GM12878 (cell line): Measurements from ENCODE around the gene TRIM71.

Experiments used
- BHLHE40 ChIP-seq, 2 experiments: fragments of 450-650 bp in 1 of 2; IDR thresholded peaks; 2 replicates each; pipeline ENCODE4 v1.6.1; 2011 to 2017; ENCODE audit warnings: low read depth in 2 of 2, borderline replicate concordance in 1 of 2, improper control_type of control experiment in 1 of 2, low read length in 1 of 2, mild to moderate bottlenecking in 1 of 2
- BRCA1 ChIP-seq: IDR thresholded peaks from 2 replicates; pipeline ENCODE4 v1.6.1; 2011; ENCODE audit warnings: low read depth, low read length, improper control_type of control experiment
- CEBPB ChIP-seq, 2 experiments: fragments of 150-350 bp in 1 of 2; IDR thresholded peaks; 2 replicates each; pipeline ENCODE4 v1.6.1; 2012 to 2014; ENCODE audit warnings: low read depth in 2 of 2, low read length in 2 of 2, borderline replicate concordance in 1 of 2, inconsistent platforms in 1 of 2
- CTCF ChIP-seq, 3 experiments: IDR thresholded peaks in 2 of 3; conservative IDR thresholded peaks in 1 of 3; 2 replicates each; pipeline ENCODE4 v1.5.1; 2011; ENCODE audit warnings: low read depth in 3 of 3, low read length in 3 of 3, mild to moderate bottlenecking in 3 of 3, control low read depth in 2 of 3, moderate library complexity in 2 of 3, inconsistent platforms in 1 of 3, mixed read lengths in 1 of 3; ENCODE audit not compliant: control insufficient read depth in 2 of 3, insufficient read depth in 1 of 3; ENCODE audit errors: extremely low read depth in 1 of 3
- EP300 ChIP-seq, 2 experiments: fragments of 150-350 bp in 1 of 2; IDR thresholded peaks; 2 replicates each; pipeline ENCODE4 v1.6.1; 2011 to 2012; ENCODE audit warnings: low read depth in 2 of 2, low read length in 2 of 2, borderline replicate concordance in 1 of 2, improper control_type of control experiment in 1 of 2, inconsistent platforms in 1 of 2; ENCODE audit not compliant: control insufficient read depth in 1 of 2
- ETV6 ChIP-seq, 2 experiments: fragments of 450-650 bp in 1 of 2; IDR thresholded peaks in 1 of 2; conservative IDR thresholded peaks in 1 of 2; 2 replicates each; pipeline ENCODE4 v1.6.1; 2014; ENCODE audit warnings: antibody characterized with exemption in 1 of 2, borderline replicate concordance in 1 of 2, low read depth in 1 of 2, mild to moderate bottlenecking in 1 of 2, moderate library complexity in 1 of 2
- EZH2 ChIP-seq: IDR thresholded peaks from 2 replicates; pipeline ENCODE4 v1.6.1; 2012; ENCODE audit warnings: low read depth, mild to moderate bottlenecking, control low read depth, inconsistent platforms, low read length, borderline replicate concordance; ENCODE audit not compliant: control insufficient read depth
- FOXM1 ChIP-seq: IDR thresholded peaks from 2 replicates; pipeline ENCODE4 v1.6.1; 2012; ENCODE audit warnings: low read depth, mild to moderate bottlenecking, inconsistent platforms, low read length, moderate library complexity
- NFYA ChIP-seq: IDR thresholded peaks from 2 replicates; pipeline ENCODE4 v1.6.1; 2011; ENCODE audit warnings: low read depth, mild to moderate bottlenecking, low read length, improper control_type of control experiment, borderline replicate concordance
- REST ChIP-seq: IDR thresholded peaks from 2 replicates; pipeline ENCODE4 v1.6.1; 2012; ENCODE audit warnings: mild to moderate bottlenecking, low read depth, low read length
- SIN3A ChIP-seq: IDR thresholded peaks from 2 replicates; pipeline ENCODE4 v1.6.1; 2012; ENCODE audit warnings: low read depth, low read length, improper control_type of control experiment
- SMC3 ChIP-seq: IDR thresholded peaks from 2 replicates; pipeline ENCODE4 v1.6.1; 2011; ENCODE audit warnings: low read length, improper control_type of control experiment, borderline replicate concordance
- ZBTB11 ChIP-seq: fragments of 450-650 bp; formaldehyde crosslinking; IDR thresholded peaks from 2 replicates; pipeline ENCODE4 v1.5.0; 2022; ENCODE audit warnings: mild to moderate bottlenecking, missing genetic modification characterization
- ZNF217 ChIP-seq: fragments of 450-650 bp; IDR thresholded peaks from 2 replicates; pipeline ENCODE4 v1.6.1; 2017; ENCODE audit warnings: antibody characterized with exemption, mild to moderate bottlenecking

GRCh38 chr3:32818970-32819511, 1.2 kb downstream of the TRIM71 start:
- TF ChIP-seq BRCA1 (no peak), ETV6 (conservative IDR thresholded peaks at IDR 0.05 in 1 of 2, IDR thresholded peaks at IDR 0.05 in 1 of 2; ENCODE audit: borderline replicate concordance in 1 of 2, low read depth in 1 of 2) (no peak), SIN3A (no peak), CEBPB (IDR thresholded peaks at IDR 0.05; ENCODE audit: borderline replicate concordance in 1 of 2, low read depth in 2 of 2, low read length in 2 of 2) (no peak), ZNF217 (no peak), BHLHE40 (IDR thresholded peaks at IDR 0.05; ENCODE audit: borderline replicate concordance in 1 of 2, low read depth in 2 of 2, low read length in 1 of 2) (no peak), CTCF (IDR thresholded peaks at IDR 0.05 in 2 of 3, conservative IDR thresholded peaks at IDR 0.05 in 1 of 3; ENCODE audit: control insufficient read depth in 2 of 3, extremely low read depth in 1 of 3, insufficient read depth in 1 of 3, low read depth in 3 of 3, low read length in 3 of 3) (no peak), FOXM1 (no peak), SMC3 (no peak), EP300 (IDR thresholded peaks at IDR 0.05; ENCODE audit: borderline replicate concordance in 1 of 2, control insufficient read depth in 1 of 2, low read depth in 2 of 2, low read length in 2 of 2) (no peak), EZH2 (no peak), NFYA (no peak), REST (no peak), ZBTB11 (CRISPR knock-in tag) (no peak)
